Fibroblast of pulmonary artery (primary cell): ENCODE results near the gene CARHSP1.

Source experiments
- DNase-seq: peaks from one replicate; pipeline ENCODE4 v3.0.0-alpha.2; 2010; ENCODE audit warnings: low read depth
- H3K4me3 ChIP-seq: replicated peaks from 2 replicates; pipeline ENCODE4 v1.5.1; 2011; ENCODE audit warnings: low read depth, mild to moderate bottlenecking, control low read depth, low read length, moderate library complexity
- TF ChIP-seq, protein P1 (sequence below): IDR thresholded peaks from 2 replicates; pipeline ENCODE4 v1.5.1; 2011; ENCODE audit warnings: mild to moderate bottlenecking, control low read depth, low read length, inconsistent platforms; ENCODE audit errors: missing control alignments

CARHSP1 gene

GRCh38 chr16:8864480-8865110, 4.2 kb downstream of the CARHSP1 start:
- no peak overlapping the region for H3K4me3 ChIP-seq
- TF ChIP-seq, protein P1, sequence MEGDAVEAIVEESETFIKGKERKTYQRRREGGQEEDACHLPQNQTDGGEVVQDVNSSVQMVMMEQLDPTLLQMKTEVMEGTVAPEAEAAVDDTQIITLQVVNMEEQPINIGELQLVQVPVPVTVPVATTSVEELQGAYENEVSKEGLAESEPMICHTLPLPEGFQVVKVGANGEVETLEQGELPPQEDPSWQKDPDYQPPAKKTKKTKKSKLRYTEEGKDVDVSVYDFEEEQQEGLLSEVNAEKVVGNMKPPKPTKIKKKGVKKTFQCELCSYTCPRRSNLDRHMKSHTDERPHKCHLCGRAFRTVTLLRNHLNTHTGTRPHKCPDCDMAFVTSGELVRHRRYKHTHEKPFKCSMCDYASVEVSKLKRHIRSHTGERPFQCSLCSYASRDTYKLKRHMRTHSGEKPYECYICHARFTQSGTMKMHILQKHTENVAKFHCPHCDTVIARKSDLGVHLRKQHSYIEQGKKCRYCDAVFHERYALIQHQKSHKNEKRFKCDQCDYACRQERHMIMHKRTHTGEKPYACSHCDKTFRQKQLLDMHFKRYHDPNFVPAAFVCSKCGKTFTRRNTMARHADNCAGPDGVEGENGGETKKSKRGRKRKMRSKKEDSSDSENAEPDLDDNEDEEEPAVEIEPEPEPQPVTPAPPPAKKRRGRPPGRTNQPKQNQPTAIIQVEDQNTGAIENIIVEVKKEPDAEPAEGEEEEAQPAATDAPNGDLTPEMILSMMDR: no peak
- no peak for DNase-seq

DNA sequence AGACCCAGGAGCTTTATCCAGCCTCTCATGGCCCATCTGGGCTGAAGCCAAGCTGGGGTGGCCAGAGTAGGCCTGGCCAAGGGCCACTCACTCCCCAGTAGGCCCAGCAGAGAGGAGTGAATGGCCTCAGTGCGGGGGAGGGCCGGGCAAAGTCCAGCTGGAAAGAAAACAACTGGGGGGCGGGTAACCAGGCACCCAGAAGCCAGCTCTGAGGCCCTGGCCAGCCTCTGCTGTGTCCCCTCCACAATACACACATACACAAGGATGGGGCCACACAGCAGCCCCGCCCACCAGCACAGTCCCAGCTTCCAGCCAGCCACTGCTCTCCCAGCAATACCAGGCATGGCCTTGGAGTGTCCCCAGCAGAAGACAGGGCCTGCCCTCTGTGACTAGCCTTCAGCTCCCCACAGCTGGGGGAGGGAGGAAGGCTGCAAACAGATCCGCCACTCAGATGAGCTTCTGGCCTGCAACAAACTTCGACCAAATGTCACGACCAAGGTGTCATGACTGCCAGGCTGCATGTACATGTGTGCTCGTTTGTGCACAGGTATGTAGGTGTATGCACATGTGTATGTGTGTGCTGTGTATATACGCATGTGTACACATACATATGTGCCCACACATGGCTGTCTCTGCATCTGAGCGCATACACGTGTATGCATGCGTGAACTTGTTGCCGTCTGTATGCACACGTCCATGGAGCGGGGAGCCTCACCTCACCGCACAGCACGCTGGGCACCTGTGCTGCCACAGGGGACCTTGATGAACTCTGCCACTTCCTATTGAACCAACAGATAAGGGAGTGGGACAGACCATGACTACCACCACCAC, 5.0 kb downstream of the CARHSP1 start:
- TF ChIP-seq, protein P1: no peak
- no peak for DNase-seq
- no peak overlapping the region for H3K4me3 ChIP-seq

GRCh38 chr16:8862309-8863130, 6.3 kb downstream of the CARHSP1 start:
- TF ChIP-seq, protein P1: no peak
- DNase-seq: no peak
- no peak overlapping the region for H3K4me3 ChIP-seq

- TF ChIP-seq, protein P1: no peak
- no peak for DNase-seq
- H3K4me3 ChIP-seq: no peak overlapping the region
Observed at GRCh38 chr16:8861563-8862308, 7.1 kb downstream of the CARHSP1 start.

GRCh38 chr16:8859913-8860881, 8.6 kb downstream of the CARHSP1 start:
- H3K4me3 ChIP-seq: no peak overlapping the region
- DNase-seq: peak; percentile 82
- TF ChIP-seq, protein P1: no peak
